ENCODE results near the gene DCTN4.

DNA sequence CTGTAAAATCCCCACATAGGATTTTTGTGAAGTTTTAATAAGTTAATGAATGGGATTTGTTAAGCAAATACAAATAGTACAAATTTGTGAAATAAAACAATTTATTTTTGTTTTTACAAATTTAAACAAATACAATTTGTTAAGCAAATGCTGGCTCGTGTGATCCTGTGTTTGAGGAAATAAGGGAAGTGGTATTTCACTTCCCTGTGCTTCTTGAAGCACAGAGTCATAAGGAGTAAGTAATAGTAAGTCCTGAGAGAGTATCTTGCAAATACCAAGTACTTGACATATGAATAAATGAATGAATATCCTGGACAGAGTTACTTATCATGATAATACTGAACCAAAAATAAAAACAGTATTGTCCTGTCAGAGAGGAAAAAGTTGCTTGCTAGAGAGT is 28.8 kb upstream of the DCTN4 start:
- TF ChIP-seq CTCF (conservative IDR thresholded peaks at IDR 0.05 in 1 of 2, IDR thresholded peaks at IDR 0.05 in 1 of 2; ENCODE audit: extremely low read depth in 1 of 2, insufficient read depth in 1 of 2, low read depth in 1 of 2, low read length in 2 of 2) (no peak), EZH2 (IDR thresholded peaks at IDR 0.05; ENCODE audit: borderline replicate concordance, low read length) (no peak)
